DND-41 (cell line): ENCODE measurements around the gene LRRC8A.

Experiments used
- EZH2 ChIP-seq: IDR thresholded peaks from 3 replicates; pipeline ENCODE4 v1.6.1; 2012; ENCODE audit warnings: borderline replicate concordance, low read depth, mild to moderate bottlenecking, moderate library complexity, low read length, inconsistent platforms; ENCODE audit not compliant: severe bottlenecking
- TF ChIP-seq, protein P1 (sequence below): IDR thresholded peaks from 2 replicates; pipeline ENCODE4 v1.5.1; 2012; ENCODE audit warnings: borderline replicate concordance, low read length, moderate library complexity, mild to moderate bottlenecking; ENCODE audit not compliant: poor library complexity, severe bottlenecking; ENCODE audit errors: extremely low read depth

DNA sequence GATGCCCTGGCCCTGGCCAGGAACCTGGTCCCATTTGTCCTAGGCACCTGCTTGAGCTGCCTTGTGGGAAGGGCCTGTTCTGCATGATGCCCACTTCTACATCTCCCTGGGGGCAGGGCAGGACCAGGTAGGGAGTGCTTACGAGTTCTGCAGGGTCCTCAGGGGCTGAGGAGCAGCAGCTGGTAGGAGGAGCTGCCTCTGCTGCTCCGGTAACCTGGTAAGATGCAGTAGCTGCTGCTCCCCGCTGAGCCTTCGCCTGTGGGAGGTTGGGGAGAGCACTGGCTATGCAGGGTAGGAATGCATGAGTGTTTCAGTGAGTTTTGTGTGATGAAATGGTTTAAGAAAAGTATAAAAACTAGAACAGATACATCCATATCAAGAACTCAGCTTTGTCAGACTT lies 13.6 kb downstream of the LRRC8A start:
- TF ChIP-seq, protein P1, sequence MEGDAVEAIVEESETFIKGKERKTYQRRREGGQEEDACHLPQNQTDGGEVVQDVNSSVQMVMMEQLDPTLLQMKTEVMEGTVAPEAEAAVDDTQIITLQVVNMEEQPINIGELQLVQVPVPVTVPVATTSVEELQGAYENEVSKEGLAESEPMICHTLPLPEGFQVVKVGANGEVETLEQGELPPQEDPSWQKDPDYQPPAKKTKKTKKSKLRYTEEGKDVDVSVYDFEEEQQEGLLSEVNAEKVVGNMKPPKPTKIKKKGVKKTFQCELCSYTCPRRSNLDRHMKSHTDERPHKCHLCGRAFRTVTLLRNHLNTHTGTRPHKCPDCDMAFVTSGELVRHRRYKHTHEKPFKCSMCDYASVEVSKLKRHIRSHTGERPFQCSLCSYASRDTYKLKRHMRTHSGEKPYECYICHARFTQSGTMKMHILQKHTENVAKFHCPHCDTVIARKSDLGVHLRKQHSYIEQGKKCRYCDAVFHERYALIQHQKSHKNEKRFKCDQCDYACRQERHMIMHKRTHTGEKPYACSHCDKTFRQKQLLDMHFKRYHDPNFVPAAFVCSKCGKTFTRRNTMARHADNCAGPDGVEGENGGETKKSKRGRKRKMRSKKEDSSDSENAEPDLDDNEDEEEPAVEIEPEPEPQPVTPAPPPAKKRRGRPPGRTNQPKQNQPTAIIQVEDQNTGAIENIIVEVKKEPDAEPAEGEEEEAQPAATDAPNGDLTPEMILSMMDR = no peak
- no peak for TF ChIP-seq EZH2
